HS-5 (cell line): ENCODE measurements around the gene CLSTN2.

ENCODE experiments used
- DNase-seq: peaks from one replicate; pipeline ENCODE4 v3.0.0-alpha.2; 2012; ENCODE audit warnings: low read depth

Gene CLSTN2

GRCh38 chr3:140052771-140053702 lies 118.1 kb downstream of the CLSTN2 start:
- no peak for DNase-seq

GRCh38 chr3:140053794-140054193 lies 118.8 kb downstream of the CLSTN2 start:
- DNase-seq = no peak

- DNase-seq = no peak
Measured at GRCh38 chr3:140055092-140055791, 120.3 kb downstream of the CLSTN2 start.

- no peak for DNase-seq
Measured at GRCh38 chr3:140056047-140056446, 121.1 kb downstream of the CLSTN2 start.

- DNase-seq = no peak
Measured at GRCh38 chr3:140061211-140061610, 126.2 kb downstream of the CLSTN2 start.

GRCh38 chr3:140062461-140062860 lies 127.5 kb downstream of the CLSTN2 start:
- DNase-seq = no peak

GRCh38 chr3:140067487-140067886 lies 132.5 kb downstream of the CLSTN2 start:
- no peak for DNase-seq

- DNase-seq = no peak
Measured at GRCh38 chr3:140068494-140069017, 133.6 kb downstream of the CLSTN2 start.

- DNase-seq = no peak
Measured at GRCh38 chr3:140073278-140074045, 138.5 kb downstream of the CLSTN2 start.

GRCh38 chr3:140076552-140076951 lies 141.6 kb downstream of the CLSTN2 start:
- no peak for DNase-seq

GRCh38 chr3:140077406-140077805 lies 142.4 kb downstream of the CLSTN2 start:
- no peak for DNase-seq

- DNase-seq = no peak
Measured at GRCh38 chr3:140078343-140078742, 143.4 kb downstream of the CLSTN2 start.

GRCh38 chr3:140078940-140079339 lies 144.0 kb downstream of the CLSTN2 start:
- DNase-seq = no peak

- no peak for DNase-seq
Measured at GRCh38 chr3:140081887-140082286, 146.9 kb downstream of the CLSTN2 start.

GRCh38 chr3:140085001-140085400 lies 150.0 kb downstream of the CLSTN2 start:
- DNase-seq = no peak

- no peak for DNase-seq
Measured at GRCh38 chr3:140086642-140087041, 151.7 kb downstream of the CLSTN2 start.

GRCh38 chr3:140088058-140088457 lies 153.1 kb downstream of the CLSTN2 start:
- no peak for DNase-seq

- no peak for DNase-seq
Measured at GRCh38 chr3:140088513-140088912, 153.5 kb downstream of the CLSTN2 start.

GRCh38 chr3:140089403-140090072 lies 154.6 kb downstream of the CLSTN2 start:
- DNase-seq = no peak

GRCh38 chr3:140091143-140091542 lies 156.2 kb downstream of the CLSTN2 start:
- DNase-seq = no peak

GRCh38 chr3:140092848-140093536 lies 158.0 kb downstream of the CLSTN2 start:
- no peak for DNase-seq
